Peyer's patch (tissue), 4 donors: ENCODE results near the gene CDC25A. TPM values are rescaled to one million over a fixed set of nuclear protein-coding genes. Genes with fewer than 3 reads are reported as not detected.

Experiments used
- DNase-seq, 3 donors: peaks; one replicate each; pipeline ENCODE4 v3.0.0-alpha.2; 2017 to 2019
- H3K27ac ChIP-seq, 4 donors: fragments of 200-600 bp; sonication (generic); one replicate each; pipeline ENCODE4 v1.5.1; 2016 to 2019
- H3K27me3 ChIP-seq, 2 donors: fragments of 200-600 bp; sonication (generic); one replicate each; pipeline ENCODE4 v1.5.1; 2019
- H3K36me3 ChIP-seq, 3 donors: fragments of 200-600 bp; sonication (generic); one replicate each; pipeline ENCODE4 v1.5.1; 2016 to 2019
- H3K4me1 ChIP-seq, 4 donors: fragments of 200-600 bp; sonication (generic); one replicate each; pipeline ENCODE4 v1.5.1; 2016 to 2019
- H3K4me3 ChIP-seq, 4 donors: fragments of 200-600 bp; sonication (generic); 1 replicate in 3 of 4; 2 replicates in 1 of 4; pipeline ENCODE4 v1.5.1; 2016 to 2019; ENCODE audit warnings: mild to moderate bottlenecking in 1 of 4
- H3K9me3 ChIP-seq, 4 donors: fragments of 200-600 bp; sonication (generic); one replicate each; pipeline ENCODE4 v1.5.1; 2016 to 2019; ENCODE audit warnings: mild to moderate bottlenecking in 1 of 4
- POLR2A ChIP-seq, 2 donors: fragments of 450-650 bp; IDR thresholded peaks; one replicate each; pipeline ENCODE4 v1.5.1; 2017; ENCODE audit warnings: antibody characterized with exemption in 2 of 2, mild to moderate bottlenecking in 2 of 2, moderate library complexity in 2 of 2
- total RNA-seq, 4 donors: library from RNA; depleted of rRNA; stranded (reverse); fragments of >200 nt; gene quantifications; one replicate each; pipeline ENCODE4 v1.1.0, GENCODE V29; 2016
- TF ChIP-seq, protein P1 (sequence below), 6 experiments: fragments of 450-650 bp in 4 of 6; fragments of 200-600 bp in 2 of 6; sonication (generic) in 1 of 6; IDR thresholded peaks; one replicate each; pipeline ENCODE4 v1.5.1; 2017 to 2019; ENCODE audit warnings: antibody characterized with exemption in 6 of 6, mild to moderate bottlenecking in 3 of 6, moderate library complexity in 1 of 6

The CDC25A gene
- total RNA-seq, 4 donors from 2014 or later = 3.3 to 10.4 (median 6.3) TPM

DNA sequence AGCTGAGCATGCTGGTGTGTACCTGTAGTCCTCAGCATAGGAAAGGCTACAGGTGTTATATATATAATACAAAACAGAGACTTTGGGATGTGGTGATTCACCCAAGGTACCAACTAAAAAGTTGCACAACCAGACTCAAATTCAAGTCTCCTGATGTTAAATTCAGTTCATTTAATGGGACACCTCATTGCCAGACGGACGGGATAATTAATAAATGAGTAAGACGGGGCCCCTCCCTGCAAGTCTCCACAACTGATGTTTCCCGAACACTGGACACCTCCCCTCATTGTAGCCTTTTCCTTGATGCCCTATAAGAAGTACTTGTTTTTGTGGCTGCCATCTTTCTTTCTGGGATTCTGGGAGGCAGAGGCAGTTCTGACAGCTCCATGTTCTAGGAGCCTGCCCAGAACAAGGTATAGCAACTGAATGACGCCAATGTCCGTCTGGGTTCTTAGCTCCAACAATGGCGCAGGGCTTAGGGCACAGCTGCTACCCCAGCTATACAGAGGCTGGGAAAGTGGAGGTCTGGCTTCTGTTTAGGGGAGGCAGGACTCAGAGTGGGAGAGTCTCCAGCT is 50.7 kb downstream of the CDC25A start:
- DNase-seq = no peak
- no peaks in the 10 kb centered on the region for H3K9me3 ChIP-seq
- H3K27ac ChIP-seq = no peak overlapping the region
- no peak overlapping the region for H3K4me3 ChIP-seq
- no peaks in the 10 kb centered on the region for H3K4me1 ChIP-seq
- no peaks in the 10 kb centered on the region for H3K27me3 ChIP-seq
- TF ChIP-seq POLR2A (IDR thresholded peaks at IDR 0.05) = no peak
- TF ChIP-seq, protein P1, sequence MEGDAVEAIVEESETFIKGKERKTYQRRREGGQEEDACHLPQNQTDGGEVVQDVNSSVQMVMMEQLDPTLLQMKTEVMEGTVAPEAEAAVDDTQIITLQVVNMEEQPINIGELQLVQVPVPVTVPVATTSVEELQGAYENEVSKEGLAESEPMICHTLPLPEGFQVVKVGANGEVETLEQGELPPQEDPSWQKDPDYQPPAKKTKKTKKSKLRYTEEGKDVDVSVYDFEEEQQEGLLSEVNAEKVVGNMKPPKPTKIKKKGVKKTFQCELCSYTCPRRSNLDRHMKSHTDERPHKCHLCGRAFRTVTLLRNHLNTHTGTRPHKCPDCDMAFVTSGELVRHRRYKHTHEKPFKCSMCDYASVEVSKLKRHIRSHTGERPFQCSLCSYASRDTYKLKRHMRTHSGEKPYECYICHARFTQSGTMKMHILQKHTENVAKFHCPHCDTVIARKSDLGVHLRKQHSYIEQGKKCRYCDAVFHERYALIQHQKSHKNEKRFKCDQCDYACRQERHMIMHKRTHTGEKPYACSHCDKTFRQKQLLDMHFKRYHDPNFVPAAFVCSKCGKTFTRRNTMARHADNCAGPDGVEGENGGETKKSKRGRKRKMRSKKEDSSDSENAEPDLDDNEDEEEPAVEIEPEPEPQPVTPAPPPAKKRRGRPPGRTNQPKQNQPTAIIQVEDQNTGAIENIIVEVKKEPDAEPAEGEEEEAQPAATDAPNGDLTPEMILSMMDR (IDR thresholded peaks at IDR 0.05) = no peak
- no peaks in the 10 kb centered on the region for H3K36me3 ChIP-seq

DNA sequence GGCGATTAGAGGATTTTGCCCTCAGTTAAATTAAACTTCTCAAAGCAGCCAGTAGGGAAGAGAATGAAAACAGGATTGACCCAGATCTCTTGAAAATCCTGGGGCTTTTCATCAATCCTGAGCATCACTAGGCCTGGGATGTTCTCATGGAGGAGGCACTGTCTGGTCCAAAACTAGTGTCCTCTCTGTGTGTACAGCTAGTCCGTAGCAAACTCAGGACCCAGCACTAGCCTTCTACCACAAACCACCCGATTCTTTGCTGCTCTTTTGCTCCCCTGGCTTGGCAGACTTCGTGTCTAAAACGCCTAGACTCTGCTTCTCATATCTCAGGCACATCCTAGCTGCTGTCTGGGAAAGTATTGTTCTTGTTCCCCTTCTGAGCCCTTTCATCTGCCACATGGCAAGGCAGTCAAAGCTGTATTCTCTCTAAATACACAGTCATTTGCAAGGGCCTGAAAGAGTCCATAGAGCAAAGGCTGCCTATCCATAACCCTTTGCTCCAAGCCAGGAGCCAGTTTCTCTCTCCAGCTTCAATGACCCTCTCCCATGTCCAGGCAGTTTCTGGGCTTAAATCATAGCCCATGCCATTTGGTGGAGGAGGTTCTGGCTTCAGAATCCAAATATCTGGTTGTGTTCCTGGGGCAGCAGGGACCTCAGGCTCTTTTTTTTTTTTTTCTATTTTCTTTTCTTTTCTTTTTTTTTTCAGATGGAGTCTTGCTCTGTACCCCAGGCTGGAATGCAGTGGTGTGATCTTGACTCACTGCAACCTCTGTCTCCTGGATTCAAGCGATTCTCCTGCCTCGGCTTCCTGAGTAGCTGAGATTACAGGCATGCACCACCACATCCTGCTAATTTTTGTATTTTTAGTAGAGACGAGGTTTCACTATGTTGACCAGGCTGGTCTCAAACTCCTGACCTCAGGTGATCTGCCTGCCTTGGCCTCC is 52.4 kb downstream of the CDC25A start:
- Histone ChIP-seq H3K4me3 (no peak overlapping the region), H3K36me3 (no peaks in the 10 kb centered on the region), H3K9me3 (no peaks in the 10 kb centered on the region), H3K27me3 (no peaks in the 10 kb centered on the region), H3K27ac (no peak overlapping the region), H3K4me1 (no peaks in the 10 kb centered on the region)
- no peak for DNase-seq
- TF ChIP-seq, protein P1 (IDR thresholded peaks at IDR 0.05) = no peak
- no peak for TF ChIP-seq POLR2A (IDR thresholded peaks at IDR 0.05)

DNA sequence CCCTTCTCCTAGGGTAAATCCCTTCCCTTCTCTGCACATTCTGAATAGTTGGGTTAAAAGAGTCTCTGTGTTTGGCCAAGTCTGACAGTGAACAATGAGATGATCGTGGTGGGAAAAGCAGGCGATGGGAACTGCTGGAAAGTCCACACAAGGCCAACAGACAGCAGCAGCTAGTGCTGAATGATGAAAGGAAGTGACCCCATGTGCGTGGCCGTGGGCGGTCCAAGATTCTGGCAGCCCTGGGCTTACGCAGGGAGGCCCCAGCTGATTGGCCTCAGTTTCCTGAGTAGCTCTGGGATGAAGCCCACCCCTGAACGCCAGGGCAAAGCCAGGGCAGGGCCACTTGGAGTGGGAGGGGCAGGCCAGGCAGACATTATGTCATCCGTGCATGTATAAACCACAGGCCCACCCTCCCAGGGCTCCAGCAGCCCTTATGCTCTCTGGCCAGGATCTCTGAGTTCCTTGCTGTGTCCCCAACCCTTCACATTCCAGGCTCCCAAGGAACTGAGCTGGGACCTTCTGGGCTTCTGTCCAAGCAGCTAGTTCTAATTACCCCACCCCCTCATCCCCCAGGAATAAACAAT is 57.8 kb downstream of the CDC25A start:
- no peaks in the 10 kb centered on the region for H3K36me3 ChIP-seq
- TF ChIP-seq POLR2A (IDR thresholded peaks at IDR 0.05) = no peak
- TF ChIP-seq, protein P1 (IDR thresholded peaks at IDR 0.05) = no peak

DNA sequence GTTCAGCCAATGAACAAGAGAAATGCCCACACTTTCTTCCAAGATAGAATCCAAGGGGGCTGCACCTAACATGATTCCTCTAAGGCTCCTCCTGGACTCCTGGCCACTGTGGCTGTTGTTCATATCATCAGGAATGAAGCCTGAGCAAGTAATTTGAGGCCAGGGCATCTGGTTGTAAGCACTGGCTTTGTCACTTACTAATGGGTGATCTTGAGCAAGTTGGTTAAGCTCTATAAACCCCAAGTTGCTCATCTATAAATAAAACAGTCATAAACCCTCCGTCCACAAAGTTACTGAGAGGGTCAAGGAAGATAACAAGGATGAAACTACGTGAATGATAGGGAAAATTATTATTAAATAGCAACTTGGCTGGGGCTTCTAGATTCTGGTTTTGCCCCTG is 58.3 kb downstream of the CDC25A start:
- Histone ChIP-seq H3K27ac (peak overlapping the region; percentile 32 to 79 (median 62)), H3K4me3 (no peak overlapping the region), H3K27me3 (no peaks in the 10 kb centered on the region), H3K4me1 (peaks cover 0 to 10% (median 0%) of the 10 kb centered on the region in 4 donors), H3K36me3 (no peaks in the 10 kb centered on the region), H3K9me3 (no peaks in the 10 kb centered on the region)
- TF ChIP-seq, protein P1 (IDR thresholded peaks at IDR 0.05) = no peak
- no peak for TF ChIP-seq POLR2A (IDR thresholded peaks at IDR 0.05)
- DNase-seq = no peak

More for the DNA sequence above, 57.8 kb downstream of the CDC25A start:
- Histone ChIP-seq H3K27ac (peak overlapping the region; percentile 32 to 79 (median 62)), H3K4me1 (peaks cover 0 to 10% (median 0%) of the 10 kb centered on the region in 4 donors), H3K9me3 (no peaks in the 10 kb centered on the region), H3K4me3 (no peak overlapping the region), H3K27me3 (no peaks in the 10 kb centered on the region)
- DNase-seq = peak in 2 of 3 donors; percentile 51 to 54

DNA sequence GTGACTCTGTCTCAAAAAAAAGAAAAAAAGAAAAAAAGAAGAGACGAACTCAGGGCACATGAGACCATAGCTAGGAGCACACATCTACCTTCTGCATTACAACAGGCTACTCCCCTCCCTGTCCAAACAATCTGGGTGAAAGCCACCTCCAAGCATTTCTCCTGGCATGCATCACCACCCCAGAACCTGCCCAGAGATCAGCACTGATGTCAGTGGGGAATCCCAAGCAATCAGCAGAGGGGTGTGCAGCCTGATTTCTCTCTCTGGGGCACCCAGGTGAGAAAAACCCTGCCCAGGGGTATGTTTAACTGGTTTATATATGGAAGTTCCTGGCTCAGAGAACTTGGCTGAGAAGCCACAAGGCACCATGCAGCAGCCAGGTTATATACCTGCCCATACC is 59.4 kb downstream of the CDC25A start:
- no peak for TF ChIP-seq POLR2A (IDR thresholded peaks at IDR 0.05)
- TF ChIP-seq, protein P1 (IDR thresholded peaks at IDR 0.05) = no peak
- H3K36me3 ChIP-seq = no peaks in the 10 kb centered on the region
- H3K9me3 ChIP-seq = no peaks in the 10 kb centered on the region
- H3K4me3 ChIP-seq = no peak overlapping the region
- no peak overlapping the region for H3K27ac ChIP-seq
- peaks cover 0 to 10% (median 0%) of the 10 kb centered on the region in 4 donors for H3K4me1 ChIP-seq
- no peak for DNase-seq
- H3K27me3 ChIP-seq = no peaks in the 10 kb centered on the region
